Stimulated activated CD8-positive, alpha-beta memory T cell treated with anti-CD3 and anti-CD28 coated beads, Interleukin-2, amount 100 ng/mL, for 48 hours (primary cell): ENCODE data around the gene FAM117A.
A peak's percentile ranks its signal among the peaks of the same experiment; 100 is the strongest.
"Not testable (repeated sequence)": the region's sequence is repeated elsewhere in the genome, so short reads cannot be mapped to it uniquely, and the experiment has no call there.

Source experiments
- DNase-seq, 2 donors: peaks; one replicate each; pipeline ENCODE4 v3.0.0-alpha.2; 2020; ENCODE audit warnings: low read depth in 2 of 2

FAM117A gene

GRCh38 chr17:49739641-49740271, 24.2 kb downstream of the FAM117A start:
- DNase-seq: peak; percentile 72 to 77

GRCh38 chr17:49738456-49739163, 25.3 kb downstream of the FAM117A start:
- DNase-seq: no peak

GRCh38 chr17:49734515-49735490, 29.1 kb downstream of the FAM117A start:
- no peak for DNase-seq

- DNase-seq: no peak
Observed at GRCh38 chr17:49731435-49731831, 32.5 kb downstream of the FAM117A start.

GRCh38 chr17:49730785-49731434, 33.0 kb downstream of the FAM117A start:
- no peak for DNase-seq

GRCh38 chr17:49730078-49730784, 33.7 kb downstream of the FAM117A start:
- DNase-seq: no peak

- no peak for DNase-seq
Observed at GRCh38 chr17:49729069-49729468, 34.9 kb downstream of the FAM117A start.

GRCh38 chr17:49728425-49728824, 35.5 kb downstream of the FAM117A start:
- DNase-seq: no peak

GRCh38 chr17:49727380-49727779, 36.6 kb downstream of the FAM117A start:
- DNase-seq: no peak

GRCh38 chr17:49725452-49726130, 38.3 kb downstream of the FAM117A start:
- DNase-seq: no peak

GRCh38 chr17:49724552-49724951, 39.4 kb downstream of the FAM117A start:
- not testable (repeated sequence) for DNase-seq

- no peak for DNase-seq
Observed at GRCh38 chr17:49723423-49723822, 40.5 kb downstream of the FAM117A start.

GRCh38 chr17:49722066-49722465, 41.9 kb downstream of the FAM117A start:
- no peak for DNase-seq

- DNase-seq: no peak
Observed at GRCh38 chr17:49717371-49717861, 46.5 kb downstream of the FAM117A start.

- no peak for DNase-seq
Observed at GRCh38 chr17:49716668-49717364, 47.1 kb downstream of the FAM117A start.

- DNase-seq: no peak
Observed at GRCh38 chr17:49715717-49716279, 48.1 kb downstream of the FAM117A start.

- no peak for DNase-seq
Observed at GRCh38 chr17:49715216-49715615, 48.7 kb downstream of the FAM117A start.

GRCh38 chr17:49708515-49709183, 55.3 kb downstream of the FAM117A start:
- no peak for DNase-seq
